C4-2B (cell line): Measurements from ENCODE around the gene TFPI2.

Experiments
- CTCF ChIP-seq: fragments of 450-650 bp; conservative IDR thresholded peaks from 2 replicates; pipeline ENCODE4 v1.5.1; 2017; ENCODE audit warnings: mild to moderate bottlenecking
- ZFX ChIP-seq: fragments of 450-650 bp; IDR thresholded peaks from 2 replicates; pipeline ENCODE4 v1.6.1; 2017

DNA sequence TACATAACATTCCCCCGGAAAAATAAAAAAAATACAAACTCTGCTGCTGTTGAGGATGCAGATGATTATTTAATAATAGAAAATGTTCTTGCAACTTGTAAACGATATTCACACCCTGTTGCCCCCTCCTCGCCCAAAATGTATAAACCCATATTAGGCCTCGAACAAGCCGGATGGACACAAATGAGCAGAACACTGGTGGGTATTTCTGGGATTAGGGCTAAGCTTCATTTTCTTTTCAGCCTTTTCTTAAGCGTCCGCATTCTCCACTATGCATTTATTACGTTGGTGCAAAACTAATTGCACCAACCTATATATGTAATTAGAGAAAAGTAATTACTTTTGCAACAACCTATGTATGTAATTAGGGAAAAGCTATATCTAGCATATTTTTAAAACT lies 30.6 kb upstream of the TFPI2 start:
- TF ChIP-seq CTCF (no peak), ZFX (no peak)
